IPS DF 6.9 (cell line): ENCODE measurements around the gene MRPS18A.
"Not testable (repeated sequence)": the region's sequence is repeated elsewhere in the genome, so short reads cannot be mapped to it uniquely, and the experiment has no call there.

Experiments used
- DNase-seq: peaks from one replicate; pipeline ENCODE4 v3.0.0-alpha.2; 2013; ENCODE audit warnings: low read depth, low spot score
- H3K27ac ChIP-seq: one replicate; pipeline ENCODE4 v1.5.1; 2013; ENCODE audit warnings: low read length, control low read depth
- H3K27me3 ChIP-seq: 2 replicates; pipeline ENCODE4 v1.6.1; 2013; ENCODE audit warnings: mild to moderate bottlenecking, low read length; ENCODE audit not compliant: control insufficient read depth, insufficient read depth
- H3K36me3 ChIP-seq: 2 replicates; pipeline ENCODE4 v1.6.1; 2013; ENCODE audit warnings: low read length; ENCODE audit not compliant: control insufficient read depth, insufficient read depth
- H3K4me1 ChIP-seq: 2 replicates; pipeline ENCODE4 v1.6.1; 2013; ENCODE audit warnings: low read length; ENCODE audit not compliant: control insufficient read depth, insufficient read depth
- H3K4me3 ChIP-seq: 2 replicates; pipeline ENCODE4 v1.5.1; 2013; ENCODE audit warnings: mild to moderate bottlenecking, low read length
- H3K9me3 ChIP-seq: 2 replicates; pipeline ENCODE4 v1.6.1; 2013; ENCODE audit warnings: low read length, inconsistent platforms; ENCODE audit not compliant: control insufficient read depth, insufficient read depth
- WGBS: extraction: QIAGEN DNeasy Blood & Tissue Kit; methylation state at CpG from one replicate; pipeline ENCODE4 v1.1.7; 2013; ENCODE audit warnings: mixed read lengths, missing lambda C conversion rate; ENCODE audit not compliant: insufficient read length, insufficient coverage; 5-methylcytosine and 5-hydroxymethylcytosine counted together

MRPS18A gene

GRCh38 chr6:43634702-43635303, 52.8 kb downstream of the MRPS18A start:
- Histone ChIP-seq H3K4me3 (no peak overlapping the region), H3K27ac (no peak overlapping the region), H3K4me1 (peaks cover 5% of the 10 kb centered on the region), H3K9me3 (no peaks in the 10 kb centered on the region), H3K27me3 (no peaks in the 10 kb centered on the region), H3K36me3 (peaks cover under 1% of the 10 kb centered on the region)
- DNase-seq: no peak
- WGBS: no CpG with 5 or more reads among the region's 9 CpGs

GRCh38 chr6:43633002-43633401, 54.6 kb downstream of the MRPS18A start:
- not testable (repeated sequence) for DNase-seq, H3K27ac ChIP-seq, H3K4me1 ChIP-seq, H3K4me3 ChIP-seq, H3K27me3 ChIP-seq, H3K9me3 ChIP-seq, H3K36me3 ChIP-seq
- WGBS: no CpG with 5 or more reads among the region's 7 CpGs

- Histone ChIP-seq H3K4me3 (no peak overlapping the region), H3K4me1 (peaks cover 1% of the 10 kb centered on the region; the same call in 1 of the 2 replicates), H3K9me3 (no peaks in the 10 kb centered on the region), H3K36me3 (peaks cover 4% of the 10 kb centered on the region; the same call in 1 of the 2 replicates), H3K27me3 (no peaks in the 10 kb centered on the region), H3K27ac (no peak overlapping the region)
- no peak for DNase-seq
- no CpG with 5 or more reads among the region's 1 CpG for WGBS
Observed at GRCh38 chr6:43630980-43631619, 56.5 kb downstream of the MRPS18A start.

- Histone ChIP-seq H3K9me3 (no peaks in the 10 kb centered on the region), H3K27ac (no peak overlapping the region), H3K4me1 (peaks cover 1% of the 10 kb centered on the region; the same call in 1 of the 2 replicates), H3K4me3 (peak overlapping the region; percentile 70; the same call in 1 of the 2 replicates), H3K27me3 (no peaks in the 10 kb centered on the region), H3K36me3 (peaks cover 16% of the 10 kb centered on the region)
- peak; percentile 95 for DNase-seq
- no CpG with 5 or more reads among the region's 41 CpGs for WGBS
Observed at GRCh38 chr6:43629505-43630300, 57.9 kb downstream of the MRPS18A start.

- no peak within 1 kb of the TSS for H3K27ac ChIP-seq
- peak within 1 kb of the TSS; percentile 71 for H3K4me3 ChIP-seq
- H3K9me3 ChIP-seq: no peaks in the 10 kb centered on the region
- no CpG with 5 or more reads among the region's 46 CpGs for WGBS
- H3K27me3 ChIP-seq: no peaks in the 10 kb centered on the region
- H3K36me3 ChIP-seq: peaks cover 22% of the 10 kb centered on the region
- DNase-seq: peak; percentile 94
- peaks cover 1% of the 10 kb centered on the region; the same call in 1 of the 2 replicates for H3K4me1 ChIP-seq
Observed at GRCh38 chr6:43629104-43629504, 58.5 kb downstream of the MRPS18A start, which contains the start of gene GTPBP2. GTPBP2 (minus strand) TSS chr6:43629264; CDS start chr6:43629162, 102 bp downstream.

GRCh38 chr6:43628393-43629103, 59.0 kb downstream of the MRPS18A start:
- Histone ChIP-seq H3K4me3 (peak overlapping the region; percentile 71), H3K27me3 (no peaks in the 10 kb centered on the region), H3K4me1 (peaks cover 1% of the 10 kb centered on the region; the same call in 1 of the 2 replicates), H3K27ac (no peak overlapping the region), H3K9me3 (no peaks in the 10 kb centered on the region), H3K36me3 (peaks cover 27% of the 10 kb centered on the region)
- DNase-seq: peak; percentile 29
- no CpG with 5 or more reads among the region's 25 CpGs for WGBS

GRCh38 chr6:43627008-43627825, 60.4 kb downstream of the MRPS18A start:
- no CpG with 5 or more reads among the region's 5 CpGs for WGBS
- H3K27me3 ChIP-seq: no peaks in the 10 kb centered on the region
- peaks cover 1% of the 10 kb centered on the region; the same call in 1 of the 2 replicates for H3K4me1 ChIP-seq
- H3K36me3 ChIP-seq: peaks cover 35% of the 10 kb centered on the region
- no peak for DNase-seq
- H3K4me3 ChIP-seq: no peak overlapping the region
- H3K9me3 ChIP-seq: no peaks in the 10 kb centered on the region
- no peak overlapping the region for H3K27ac ChIP-seq

GRCh38 chr6:43625393-43625992, 62.1 kb downstream of the MRPS18A start:
- no peak for DNase-seq
- Histone ChIP-seq H3K9me3 (no peaks in the 10 kb centered on the region), H3K27me3 (no peaks in the 10 kb centered on the region), H3K36me3 (peaks cover 46% of the 10 kb centered on the region), H3K4me3 (no peak overlapping the region), H3K27ac (no peak overlapping the region), H3K4me1 (peaks cover 1% of the 10 kb centered on the region; the same call in 1 of the 2 replicates)
- WGBS: no CpG with 5 or more reads among the region's 16 CpGs

GRCh38 chr6:43624786-43625288, 62.8 kb downstream of the MRPS18A start:
- DNase-seq: no peak
- no CpG with 5 or more reads among the region's 7 CpGs for WGBS
- no peak overlapping the region for H3K27ac ChIP-seq
- no peaks in the 10 kb centered on the region for H3K9me3 ChIP-seq
- H3K27me3 ChIP-seq: no peaks in the 10 kb centered on the region
- H3K4me1 ChIP-seq: no peaks in the 10 kb centered on the region
- no peak overlapping the region for H3K4me3 ChIP-seq
- H3K36me3 ChIP-seq: peaks cover 46% of the 10 kb centered on the region
